ENCODE results near the gene LIMS2.

DNA sequence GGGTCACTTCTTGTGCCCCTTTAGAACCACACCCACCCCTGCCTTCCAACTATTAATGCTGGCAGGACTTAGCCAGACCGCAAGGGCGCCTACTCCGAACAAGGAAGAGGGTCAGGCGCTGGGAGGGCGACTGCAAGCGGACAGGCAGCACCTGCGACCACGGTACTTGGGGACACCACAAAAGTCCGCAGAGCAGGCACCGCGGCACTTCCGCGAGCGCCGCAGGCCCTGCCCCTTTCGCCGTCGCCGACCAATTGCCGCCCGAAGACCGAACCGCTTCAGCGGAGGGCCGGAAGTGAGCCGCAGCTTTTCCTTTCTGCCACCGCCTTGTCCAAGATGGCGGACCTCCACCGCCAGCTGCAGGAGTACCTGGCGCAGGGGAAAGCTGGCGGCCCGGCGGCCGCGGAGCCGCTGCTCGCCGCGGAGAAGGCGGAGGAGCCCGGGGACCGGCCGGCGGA, 25.9 kb upstream of the LIMS2 start, which contains the start of gene SFT2D3:
- TF ChIP-seq, protein P1, sequence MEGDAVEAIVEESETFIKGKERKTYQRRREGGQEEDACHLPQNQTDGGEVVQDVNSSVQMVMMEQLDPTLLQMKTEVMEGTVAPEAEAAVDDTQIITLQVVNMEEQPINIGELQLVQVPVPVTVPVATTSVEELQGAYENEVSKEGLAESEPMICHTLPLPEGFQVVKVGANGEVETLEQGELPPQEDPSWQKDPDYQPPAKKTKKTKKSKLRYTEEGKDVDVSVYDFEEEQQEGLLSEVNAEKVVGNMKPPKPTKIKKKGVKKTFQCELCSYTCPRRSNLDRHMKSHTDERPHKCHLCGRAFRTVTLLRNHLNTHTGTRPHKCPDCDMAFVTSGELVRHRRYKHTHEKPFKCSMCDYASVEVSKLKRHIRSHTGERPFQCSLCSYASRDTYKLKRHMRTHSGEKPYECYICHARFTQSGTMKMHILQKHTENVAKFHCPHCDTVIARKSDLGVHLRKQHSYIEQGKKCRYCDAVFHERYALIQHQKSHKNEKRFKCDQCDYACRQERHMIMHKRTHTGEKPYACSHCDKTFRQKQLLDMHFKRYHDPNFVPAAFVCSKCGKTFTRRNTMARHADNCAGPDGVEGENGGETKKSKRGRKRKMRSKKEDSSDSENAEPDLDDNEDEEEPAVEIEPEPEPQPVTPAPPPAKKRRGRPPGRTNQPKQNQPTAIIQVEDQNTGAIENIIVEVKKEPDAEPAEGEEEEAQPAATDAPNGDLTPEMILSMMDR (conservative IDR thresholded peaks at IDR 0.05; ENCODE audit: low read length), result no peak
- TF ChIP-seq EZH2phosphoT487 (IDR thresholded peaks at IDR 0.05; ENCODE audit: borderline replicate concordance, low read depth, low read length), result no peak
